Colonic mucosa (tissue), 4 donors: ENCODE results near the gene HEATR5A. TPM values are rescaled to one million over a fixed set of nuclear protein-coding genes. Genes with fewer than 3 reads are reported as not detected.

ENCODE experiments used
- DNase-seq: peaks from one replicate; pipeline ENCODE4 v3.0.0-alpha.2; 2020
- H3K27ac ChIP-seq: fragments of 200-600 bp; one replicate; pipeline ENCODE4 v1.8.0; 2021
- H3K27me3 ChIP-seq: fragments of 200-600 bp; one replicate; pipeline ENCODE4 v1.8.0; 2021
- H3K36me3 ChIP-seq: fragments of 200-600 bp; one replicate; pipeline ENCODE4 v1.8.0; 2021
- H3K4me1 ChIP-seq: fragments of 200-600 bp; one replicate; pipeline ENCODE4 v1.8.0; 2021; ENCODE audit warnings: mild to moderate bottlenecking
- H3K4me3 ChIP-seq: fragments of 200-600 bp; one replicate; pipeline ENCODE4 v1.8.0; 2021
- H3K9ac ChIP-seq, 2 donors: one replicate each; pipeline ENCODE4 v1.7.0; 2013; ENCODE audit warnings: control low read depth in 2 of 2, low read depth in 2 of 2, low read length in 2 of 2
- H3K9me3 ChIP-seq: fragments of 200-600 bp; one replicate; pipeline ENCODE4 v1.8.0; 2021
- CTCF ChIP-seq: fragments of 200-600 bp; IDR thresholded peaks from one replicate; pipeline ENCODE4 v1.8.0; 2022; ENCODE audit warnings: antibody characterized with exemption, mild to moderate bottlenecking
- intact Hi-C: fragments of 100-400 bp; cut with DNase I; formaldehyde crosslinking; loops from one replicate; pipeline ENCODE4 v1.14.1; 2022
- total RNA-seq, 2 donors: library from RNA; stranded (reverse); fragmentation: NEBNext Ultra II Directional in 1 of 2; extraction: Animal tissue kit (Norgen Biotek cat#: 25700) in 1 of 2; gene quantifications; one replicate each; pipeline ENCODE4 v1.2.1, GENCODE V29; 2021
- donor health status: healthy.
- donor health status: DM: no; HTN: no; CAD: no.
- donor health status: DM: no; HTN: no; CAD: no.

Gene HEATR5A
- total RNA-seq, 2 donors from 2014 or later: 45.5 to 58.2 TPM

GRCh38 chr14:31346097-31346496 lies 74.3 kb downstream of the HEATR5A start:
- H3K27me3 ChIP-seq: no peaks in the 10 kb centered on the region
- H3K4me3 ChIP-seq: no peak overlapping the region
- H3K27ac ChIP-seq: no peak overlapping the region
- no peaks in the 10 kb centered on the region for H3K4me1 ChIP-seq
- no peaks in the 10 kb centered on the region for H3K36me3 ChIP-seq
- no peak for TF ChIP-seq CTCF
- H3K9ac ChIP-seq: no peak overlapping the region
- no peak for DNase-seq
- no peaks in the 10 kb centered on the region for H3K9me3 ChIP-seq
- intact Hi-C loops: no loop called here

- H3K4me3 ChIP-seq: no peak overlapping the region
- intact Hi-C loops: no loop called here
- TF ChIP-seq CTCF: no peak
- peaks cover 4% of the 10 kb centered on the region for H3K4me1 ChIP-seq
- H3K27ac ChIP-seq: no peak overlapping the region
- no peaks in the 10 kb centered on the region for H3K9me3 ChIP-seq
- DNase-seq: no peak
- H3K9ac ChIP-seq: no peak overlapping the region
- H3K36me3 ChIP-seq: no peaks in the 10 kb centered on the region
- no peaks in the 10 kb centered on the region for H3K27me3 ChIP-seq
These were observed 79.1 kb downstream of the HEATR5A start for GRCh38 chr14:31341280-31341679.

GRCh38 chr14:31340297-31341063 lies 79.9 kb downstream of the HEATR5A start:
- TF ChIP-seq CTCF: no peak
- no peaks in the 10 kb centered on the region for H3K36me3 ChIP-seq
- intact Hi-C loops: no loop called here

GRCh38 chr14:31339743-31340142 lies 80.6 kb downstream of the HEATR5A start:
- no peak overlapping the region for H3K4me3 ChIP-seq
- H3K36me3 ChIP-seq: no peaks in the 10 kb centered on the region
- no peaks in the 10 kb centered on the region for H3K9me3 ChIP-seq
- no peak for DNase-seq
- H3K9ac ChIP-seq: no peak overlapping the region
- intact Hi-C loops: no loop called here
- peaks cover 4% of the 10 kb centered on the region for H3K4me1 ChIP-seq
- TF ChIP-seq CTCF: no peak
- H3K27me3 ChIP-seq: no peaks in the 10 kb centered on the region
- no peak overlapping the region for H3K27ac ChIP-seq

More at GRCh38 chr14:31340297-31341063, 79.9 kb downstream of the HEATR5A start:
- Histone ChIP-seq H3K4me1 (peaks cover 4% of the 10 kb centered on the region), H3K9ac (no peak overlapping the region), H3K9me3 (no peaks in the 10 kb centered on the region), H3K4me3 (no peak overlapping the region), H3K27ac (no peak overlapping the region), H3K27me3 (no peaks in the 10 kb centered on the region)
- DNase-seq: no peak

- DNase-seq: no peak
- Histone ChIP-seq H3K9ac (no peak overlapping the region), H3K27ac (no peak overlapping the region), H3K4me1 (peaks cover 4% of the 10 kb centered on the region), H3K36me3 (no peaks in the 10 kb centered on the region), H3K9me3 (no peaks in the 10 kb centered on the region), H3K27me3 (no peaks in the 10 kb centered on the region), H3K4me3 (no peak overlapping the region)
- no peak for TF ChIP-seq CTCF
- intact Hi-C loops: no loop called here
These were observed 83.0 kb downstream of the HEATR5A start for GRCh38 chr14:31337331-31337730.
